GM21619 (cell line): ENCODE data around the gene DVL2.

Experiments used
- ATAC-seq: cut with Tn5 transposase; IDR thresholded peaks from one replicate; pipeline ENCODE4 v1.9.1; 2021; ENCODE audit not compliant: unreplicated experiment

Gene DVL2

GRCh38 chr17:7176107-7176840, 58.0 kb downstream of the DVL2 start:
- ATAC-seq = no peak
